HEK293 (cell line): ENCODE results near the gene PKHD1.

Experiments
- CTCF ChIA-PET: fragments of 350-600 bp; formaldehyde crosslinking; extraction: SDS; loops from one replicate; lab custom pipeline; 2021; ENCODE audit warnings: antibody characterized with exemption; lab: Yijun Ruan, JAX
- POLR2A ChIA-PET: fragments of 300-600 bp; formaldehyde crosslinking; extraction: SDS; loops from one replicate; lab custom pipeline; 2020; ENCODE audit warnings: antibody characterized with exemption, inconsistent platforms; lab: Yijun Ruan, JAX
- H3K27ac ChIP-seq: fragments of 200-500 bp; sonication (Bioruptor generic); 2 replicates; pipeline ENCODE4 v1.5.1; 2014; ENCODE audit warnings: low read depth, low read length, control low read depth, inconsistent platforms; ENCODE audit errors: extremely low read depth
- H3K36me3 ChIP-seq, 2 experiments: fragments of 200-500 bp in 1 of 2; sonication (Bioruptor generic) in 1 of 2; 1 replicate in 1 of 2; 2 replicates in 1 of 2; pipeline ENCODE4 v1.5.1; 2014 to 2017; ENCODE audit warnings: inconsistent platforms in 2 of 2, low read length in 2 of 2; ENCODE audit not compliant: control insufficient read depth in 2 of 2, insufficient read depth in 1 of 2
- H3K4me1 ChIP-seq: fragments of 200-500 bp; sonication (Bioruptor generic); 2 replicates; pipeline ENCODE4 v1.5.1; 2014; ENCODE audit warnings: mild to moderate bottlenecking, low read length, inconsistent platforms; ENCODE audit not compliant: control insufficient read depth, insufficient read depth
- H3K4me3 ChIP-seq: 2 replicates; pipeline ENCODE4 v1.5.1; 2011; ENCODE audit warnings: low read depth, mild to moderate bottlenecking, control low read depth, low read length, moderate library complexity
- H3K9me3 ChIP-seq: fragments of 200-500 bp; sonication (Bioruptor generic); 2 replicates; pipeline ENCODE4 v1.5.1; 2014; ENCODE audit warnings: low read depth, low read length, inconsistent platforms; ENCODE audit not compliant: control insufficient read depth, insufficient read depth
- AEBP2 ChIP-seq: fragments of 450-650 bp; formaldehyde crosslinking; IDR thresholded peaks from 2 replicates; pipeline ENCODE4 v1.5.1; 2016; ENCODE audit warnings: missing biosample characterization, missing genetic modification characterization, borderline replicate concordance
- BCL11B ChIP-seq: fragments of 450-650 bp; formaldehyde crosslinking; IDR thresholded peaks from 2 replicates; pipeline ENCODE4 v1.5.1; 2016; ENCODE audit warnings: low read depth, missing biosample characterization, missing genetic modification characterization
- BCL6B ChIP-seq: fragments of 450-650 bp; formaldehyde crosslinking; IDR thresholded peaks from 2 replicates; pipeline ENCODE4 v1.5.1; 2017; ENCODE audit warnings: missing biosample characterization, missing genetic modification characterization
- IKZF3 ChIP-seq: fragments of 450-650 bp; IDR thresholded peaks from 2 replicates; pipeline ENCODE4 v1.5.0; 2018; ENCODE audit warnings: missing biosample characterization, mild to moderate bottlenecking, missing genetic modification characterization, moderate library complexity
- MYNN ChIP-seq: fragments of 450-650 bp; formaldehyde crosslinking; IDR thresholded peaks from 2 replicates; pipeline ENCODE4 v1.5.1; 2016; ENCODE audit warnings: missing biosample characterization, missing genetic modification characterization, borderline replicate concordance
- MZF1 ChIP-seq: fragments of 450-650 bp; formaldehyde crosslinking; IDR thresholded peaks from 2 replicates; pipeline ENCODE4 v1.5.1; 2017; ENCODE audit warnings: missing biosample characterization, missing genetic modification characterization, borderline replicate concordance
- SCRT2 ChIP-seq: fragments of 450-650 bp; formaldehyde crosslinking; IDR thresholded peaks from 2 replicates; pipeline ENCODE4 v1.5.1; 2016; ENCODE audit warnings: missing biosample characterization, missing genetic modification characterization
- ZBTB8A ChIP-seq: fragments of 450-650 bp; formaldehyde crosslinking; IDR thresholded peaks from 2 replicates; pipeline ENCODE4 v1.5.1; 2016; ENCODE audit warnings: missing biosample characterization, missing genetic modification characterization
- ZFP3 ChIP-seq: fragments of 450-650 bp; formaldehyde crosslinking; IDR thresholded peaks from 2 replicates; pipeline ENCODE4 v1.5.1; 2016; ENCODE audit warnings: low read depth, missing biosample characterization, missing genetic modification characterization
- ZNF112 ChIP-seq: fragments of 450-650 bp; formaldehyde crosslinking; IDR thresholded peaks from 2 replicates; pipeline ENCODE4 v1.5.0; 2017; ENCODE audit warnings: missing biosample characterization, missing genetic modification characterization
- ZNF311 ChIP-seq: fragments of 450-650 bp; formaldehyde crosslinking; IDR thresholded peaks from 2 replicates; pipeline ENCODE4 v1.5.1; 2017; ENCODE audit warnings: missing biosample characterization, missing genetic modification characterization, borderline replicate concordance
- ZNF501 ChIP-seq: fragments of 450-650 bp; formaldehyde crosslinking; IDR thresholded peaks from 2 replicates; pipeline ENCODE4 v1.5.1; 2016; ENCODE audit warnings: missing biosample characterization, missing genetic modification characterization
- ZNF654 ChIP-seq: fragments of 450-650 bp; formaldehyde crosslinking; IDR thresholded peaks from 2 replicates; pipeline ENCODE4 v1.5.1; 2016; ENCODE audit warnings: low read depth, missing biosample characterization, missing genetic modification characterization
- TF ChIP-seq, protein P1 (sequence below): fragments of 450-650 bp; formaldehyde crosslinking; IDR thresholded peaks from 2 replicates; pipeline ENCODE4 v1.5.1; 2016; ENCODE audit warnings: missing biosample characterization, missing genetic modification characterization
- TF ChIP-seq, protein P2 (sequence below): fragments of 450-650 bp; formaldehyde crosslinking; IDR thresholded peaks from 2 replicates; pipeline ENCODE4 v1.5.1; 2016; ENCODE audit warnings: missing biosample characterization, missing genetic modification characterization

The PKHD1 gene

GRCh38 chr6:52050051-52050405 is 37.4 kb downstream of the PKHD1 start (continued):
- TF ChIP-seq AEBP2, result no peak

DNA sequence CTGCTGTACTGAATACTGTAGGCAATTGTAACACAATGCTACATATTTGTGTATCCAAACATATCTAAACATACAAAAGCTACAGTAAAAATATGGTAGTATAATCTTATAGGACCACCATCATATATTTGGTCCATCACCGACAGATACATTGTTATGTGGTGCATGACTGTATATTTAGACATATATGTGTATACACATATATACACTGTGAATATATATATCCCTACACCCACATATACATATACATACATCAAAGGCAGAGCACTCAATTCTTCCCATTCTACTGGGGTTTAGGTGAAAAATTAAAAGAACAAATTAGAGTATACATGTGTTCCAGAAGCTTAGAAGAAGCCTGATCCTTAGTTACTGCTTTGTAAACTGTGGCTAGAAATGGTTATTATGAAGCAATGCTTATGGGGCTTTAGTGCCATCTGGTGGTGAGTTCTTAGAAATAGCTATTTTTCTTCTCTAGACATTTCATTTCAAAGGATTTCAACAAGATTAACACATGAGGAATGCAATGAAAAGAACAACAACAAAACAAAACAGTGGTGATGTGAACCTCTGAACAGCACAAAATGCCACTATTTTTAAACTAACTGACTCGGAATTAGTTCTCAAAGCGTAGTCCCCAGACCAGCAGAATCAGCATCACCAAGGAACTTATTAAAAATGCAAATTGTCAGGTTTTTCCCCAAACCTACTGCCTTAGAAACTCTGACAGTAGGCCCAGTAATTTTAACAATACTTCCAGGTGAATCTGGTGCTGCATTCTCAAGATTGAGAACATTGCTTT is 38.0 kb downstream of the PKHD1 start:
- H3K36me3 ChIP-seq, result no peaks in the 10 kb centered on the region
- TF ChIP-seq ZNF654, result peak; percentile 76
- no peak for TF ChIP-seq AEBP2
- no peak for TF ChIP-seq ZBTB8A
- TF ChIP-seq, protein P1, sequence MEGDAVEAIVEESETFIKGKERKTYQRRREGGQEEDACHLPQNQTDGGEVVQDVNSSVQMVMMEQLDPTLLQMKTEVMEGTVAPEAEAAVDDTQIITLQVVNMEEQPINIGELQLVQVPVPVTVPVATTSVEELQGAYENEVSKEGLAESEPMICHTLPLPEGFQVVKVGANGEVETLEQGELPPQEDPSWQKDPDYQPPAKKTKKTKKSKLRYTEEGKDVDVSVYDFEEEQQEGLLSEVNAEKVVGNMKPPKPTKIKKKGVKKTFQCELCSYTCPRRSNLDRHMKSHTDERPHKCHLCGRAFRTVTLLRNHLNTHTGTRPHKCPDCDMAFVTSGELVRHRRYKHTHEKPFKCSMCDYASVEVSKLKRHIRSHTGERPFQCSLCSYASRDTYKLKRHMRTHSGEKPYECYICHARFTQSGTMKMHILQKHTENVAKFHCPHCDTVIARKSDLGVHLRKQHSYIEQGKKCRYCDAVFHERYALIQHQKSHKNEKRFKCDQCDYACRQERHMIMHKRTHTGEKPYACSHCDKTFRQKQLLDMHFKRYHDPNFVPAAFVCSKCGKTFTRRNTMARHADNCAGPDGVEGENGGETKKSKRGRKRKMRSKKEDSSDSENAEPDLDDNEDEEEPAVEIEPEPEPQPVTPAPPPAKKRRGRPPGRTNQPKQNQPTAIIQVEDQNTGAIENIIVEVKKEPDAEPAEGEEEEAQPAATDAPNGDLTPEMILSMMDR (tag by site-specific recombination), result peak; percentile 24; the same call in 1 of the 2 replicates
- H3K9me3 ChIP-seq, result no peaks in the 10 kb centered on the region
- no peak overlapping the region for H3K4me3 ChIP-seq
- 0 out of 2 replicates have a peak, but pooled peaks cover 2% of the 10 kb centered on the region for H3K4me1 ChIP-seq
- ChIA-PET CTCF (interaction anchor here (0.5 to 5.0 kb wide), 56 partner anchors 8 to 330 kb away, joined by 3 to 44 read pairs (median 4); no protein-coding TSS in a partner anchor), POLR2A (no interaction called here)
- H3K27ac ChIP-seq, result no peak overlapping the region

GRCh38 chr6:52046456-52046855 is 41.0 kb downstream of the PKHD1 start:
- H3K36me3 ChIP-seq, result no peaks in the 10 kb centered on the region
- TF ChIP-seq ZNF112 (tag by site-specific recombination), result no peak
- no peak for TF ChIP-seq MYNN
- TF ChIP-seq, protein P2, sequence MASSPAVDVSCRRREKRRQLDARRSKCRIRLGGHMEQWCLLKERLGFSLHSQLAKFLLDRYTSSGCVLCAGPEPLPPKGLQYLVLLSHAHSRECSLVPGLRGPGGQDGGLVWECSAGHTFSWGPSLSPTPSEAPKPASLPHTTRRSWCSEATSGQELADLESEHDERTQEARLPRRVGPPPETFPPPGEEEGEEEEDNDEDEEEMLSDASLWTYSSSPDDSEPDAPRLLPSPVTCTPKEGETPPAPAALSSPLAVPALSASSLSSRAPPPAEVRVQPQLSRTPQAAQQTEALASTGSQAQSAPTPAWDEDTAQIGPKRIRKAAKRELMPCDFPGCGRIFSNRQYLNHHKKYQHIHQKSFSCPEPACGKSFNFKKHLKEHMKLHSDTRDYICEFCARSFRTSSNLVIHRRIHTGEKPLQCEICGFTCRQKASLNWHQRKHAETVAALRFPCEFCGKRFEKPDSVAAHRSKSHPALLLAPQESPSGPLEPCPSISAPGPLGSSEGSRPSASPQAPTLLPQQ (tag by site-specific recombination), result no peak
- TF ChIP-seq BCL6B (tag by site-specific recombination), result no peak
- no peak for TF ChIP-seq ZNF501
- TF ChIP-seq ZFP3, result no peak
- no peak for TF ChIP-seq SCRT2 (tag by site-specific recombination)
- no peak for TF ChIP-seq ZNF311 (tag by site-specific recombination)
- TF ChIP-seq BCL11B (tag by site-specific recombination), result no peak
- TF ChIP-seq IKZF3, result no peak
- no peak for TF ChIP-seq MZF1 (tag by site-specific recombination)
- POLR2A ChIA-PET, result no interaction called here
- H3K4me3 ChIP-seq, result no peak overlapping the region
- no peaks in the 10 kb centered on the region for H3K9me3 ChIP-seq
- 0 out of 2 replicates have a peak, but pooled peaks cover 1% of the 10 kb centered on the region for H3K4me1 ChIP-seq
- H3K27ac ChIP-seq, result no peak overlapping the region
- CTCF ChIA-PET, result interaction anchor here (1.1 to 1.3 kb wide), 3 partner anchors 10 to 41 kb away, joined by 3 read pairs; no protein-coding TSS in a partner anchor
